Neural cell (in vitro differentiated cells): ENCODE measurements around the gene MTMR3. TPM values are rescaled to one million over a fixed set of nuclear protein-coding genes. Genes with fewer than 3 reads are reported as not detected.

Experiments
- H2AFZ ChIP-seq: fragments of 200-600, 300-800 bp; sonication (generic), shearing (Covaris generic); 2 replicates; pipeline ENCODE4 v1.6.0; 2014; ENCODE audit warnings: low read depth, mild to moderate bottlenecking, antibody characterized with exemption, low read length, moderate library complexity
- H3F3A ChIP-seq: fragments of 200-600 bp; shearing (Covaris generic); 2 replicates; pipeline ENCODE4 v1.6.1; 2016; ENCODE audit warnings: mild to moderate bottlenecking, moderate library complexity, mixed read lengths, antibody characterized with exemption, low read length; ENCODE audit not compliant: insufficient read depth, poor library complexity, severe bottlenecking
- H3K27ac ChIP-seq: fragments of 200-600, 300-800 bp; sonication (generic), shearing (Covaris generic); 2 replicates; pipeline ENCODE4 v1.5.1; 2014; ENCODE audit warnings: mild to moderate bottlenecking, low read length, moderate library complexity
- H3K27me3 ChIP-seq: fragments of 300-800, 200-600 bp; sonication (generic), shearing (Covaris generic); 2 replicates; pipeline ENCODE4 v1.6.0; 2014; ENCODE audit warnings: mild to moderate bottlenecking, low read depth, low read length, moderate library complexity; ENCODE audit not compliant: insufficient read depth
- H3K36me3 ChIP-seq: fragments of 300-800, 200-600 bp; sonication (generic), shearing (Covaris generic); 2 replicates; pipeline ENCODE4 v1.5.1; 2014; ENCODE audit warnings: mild to moderate bottlenecking, antibody characterized with exemption, low read length, moderate library complexity; ENCODE audit not compliant: insufficient read depth
- H3K4me2 ChIP-seq: fragments of 300-800, 200-600 bp; sonication (generic), shearing (Covaris generic); 2 replicates; pipeline ENCODE4 v1.6.0; 2014; ENCODE audit warnings: mild to moderate bottlenecking, low read length
- H3K4me3 ChIP-seq: fragments of 300-800, 200-600 bp; sonication (generic), shearing (Covaris generic); 2 replicates; pipeline ENCODE4 v1.5.1; 2014; ENCODE audit warnings: mild to moderate bottlenecking, low read length, moderate library complexity
- H3K79me2 ChIP-seq: fragments of 200-600 bp; shearing (Covaris generic); replicated peaks from 2 replicates; pipeline ENCODE4 v1.6.0; 2014; ENCODE audit warnings: mild to moderate bottlenecking, low read length, moderate library complexity; ENCODE audit not compliant: insufficient read depth
- H3K9ac ChIP-seq: fragments of 300-800, 200-600 bp; sonication (generic), shearing (Covaris generic); 2 replicates; pipeline ENCODE4 v1.6.1; 2016; ENCODE audit warnings: mild to moderate bottlenecking, low read length, mixed read lengths
- H3K9me2 ChIP-seq: fragments of 200-600 bp; shearing (Covaris generic); 2 replicates; pipeline ENCODE4 v1.6.1; 2016; ENCODE audit warnings: mild to moderate bottlenecking, low read length, mixed read lengths; ENCODE audit not compliant: insufficient read depth
- H3K9me3 ChIP-seq: fragments of 200-600, 300-800 bp; sonication (generic), shearing (Covaris generic); 2 replicates; pipeline ENCODE4 v1.6.1; 2016; ENCODE audit warnings: mild to moderate bottlenecking, mixed run types, low read length, moderate library complexity, mixed read lengths
- H4K20me1 ChIP-seq: fragments of 200-600 bp; shearing (Covaris generic); 2 replicates; pipeline ENCODE4 v1.6.1; 2016; ENCODE audit warnings: mild to moderate bottlenecking, mixed run types; ENCODE audit not compliant: insufficient read depth
- CTCF ChIP-seq: fragments of 450-650 bp; IDR thresholded peaks from 2 replicates; pipeline ENCODE4 v1.5.1; 2014; ENCODE audit warnings: antibody characterized with exemption, mild to moderate bottlenecking, moderate library complexity; ENCODE audit not compliant: poor library complexity, severe bottlenecking
- EP300 ChIP-seq: fragments of 450-650 bp; conservative IDR thresholded peaks from 2 replicates; pipeline ENCODE4 v1.6.1; 2014; ENCODE audit warnings: antibody characterized with exemption, mild to moderate bottlenecking, moderate library complexity; ENCODE audit not compliant: poor library complexity, severe bottlenecking
- EZH2 ChIP-seq: fragments of 200-600, 300-800 bp; shearing (Covaris generic), sonication (generic); IDR thresholded peaks from 2 replicates; pipeline ENCODE4 v1.6.1; 2014; ENCODE audit warnings: antibody characterized with exemption, low read length, borderline replicate concordance, mild to moderate bottlenecking; ENCODE audit not compliant: insufficient read depth, poor library complexity, severe bottlenecking
- MXI1 ChIP-seq: fragments of 450-650 bp; conservative IDR thresholded peaks from 2 replicates; pipeline ENCODE4 v1.6.1; 2014; ENCODE audit warnings: antibody characterized with exemption, mild to moderate bottlenecking; ENCODE audit not compliant: poor library complexity, severe bottlenecking
- POLR2AphosphoS5 ChIP-seq: IDR thresholded peaks from 2 replicates; pipeline ENCODE4 v1.6.1; 2012
- RAD21 ChIP-seq: fragments of 450-650 bp; conservative IDR thresholded peaks from 2 replicates; pipeline ENCODE4 v1.6.1; 2014; ENCODE audit warnings: antibody characterized with exemption, mild to moderate bottlenecking, moderate library complexity
- REST ChIP-seq: IDR thresholded peaks from 2 replicates; pipeline ENCODE4 v1.6.1; 2012; ENCODE audit warnings: borderline replicate concordance
- SMC3 ChIP-seq: fragments of 450-650 bp; conservative IDR thresholded peaks from 2 replicates; pipeline ENCODE4 v1.6.1; 2014; ENCODE audit warnings: antibody characterized with exemption, mild to moderate bottlenecking, moderate library complexity; ENCODE audit not compliant: poor library complexity
- TAF1 ChIP-seq: IDR thresholded peaks from 2 replicates; pipeline ENCODE4 v1.6.1; 2012; ENCODE audit warnings: low read depth
- polyA plus RNA-seq: library from polyadenylated mRNA; depleted of rRNA; stranded (reverse); fragments of >200 nt; gene quantifications from 2 replicates; pipeline ENCODE4 v1.2.3, GENCODE V29; 2014

Gene MTMR3
- polyA plus RNA-seq, 1 donor from 2014 or later, result 46.7 TPM

- Histone ChIP-seq H3K9me3 (no peaks in the 10 kb centered on the region), H3K4me2 (no peak overlapping the region), H3K79me2 (no peaks in the 10 kb centered on the region), H3K36me3 (no peaks in the 10 kb centered on the region), H3K27me3 (no peaks in the 10 kb centered on the region), H3K9ac (no peak overlapping the region), H3F3A (no peaks in the 10 kb centered on the region), H4K20me1 (no peaks in the 10 kb centered on the region), H3K27ac (no peak overlapping the region), H3K9me2 (no peaks in the 10 kb centered on the region), H2AFZ (no peak overlapping the region), H3K4me3 (no peak overlapping the region)
- TF ChIP-seq SMC3 (no peak), EZH2 (no peak), RAD21 (no peak), REST (no peak), POLR2AphosphoS5 (no peak), EP300 (no peak), CTCF (no peak), MXI1 (no peak), TAF1 (no peak)
Observed at GRCh38 chr22:30054067-30054763, 171.2 kb downstream of the MTMR3 start.

- TF ChIP-seq POLR2AphosphoS5, result no peak
- TF ChIP-seq TAF1, result no peak
- no peak for TF ChIP-seq MXI1
- no peak for TF ChIP-seq RAD21
- TF ChIP-seq SMC3, result no peak
- Histone ChIP-seq H3K9me3 (no peaks in the 10 kb centered on the region), H2AFZ (no peak overlapping the region), H4K20me1 (no peaks in the 10 kb centered on the region), H3K9ac (no peak overlapping the region), H3K36me3 (no peaks in the 10 kb centered on the region), H3K27me3 (no peaks in the 10 kb centered on the region), H3K9me2 (no peaks in the 10 kb centered on the region), H3K27ac (no peak overlapping the region), H3F3A (no peaks in the 10 kb centered on the region), H3K4me3 (no peak overlapping the region), H3K79me2 (no peaks in the 10 kb centered on the region), H3K4me2 (no peak overlapping the region)
Observed at GRCh38 chr22:30054764-30055069, 171.7 kb downstream of the MTMR3 start.
